Cardiac muscle cell (in vitro differentiated cells and primary cell): ENCODE results near the gene UBE2V1. TPM values are rescaled to one million over a fixed set of nuclear protein-coding genes. Genes with fewer than 3 reads are reported as not detected.
A peak's percentile ranks its signal among the peaks of the same experiment; 100 is the strongest.
"Not testable (repeated sequence)": the region's sequence is repeated elsewhere in the genome, so short reads cannot be mapped to it uniquely, and the experiment has no call there.

Experiments
- DNase-seq, 2 donors: peaks; one replicate each; pipeline versions ENCODE4 v3.0.0 to v3.0.0-alpha.2; 2010 to 2017; ENCODE audit warnings: low read depth in 1 of 2, low spot score in 1 of 2
- H3K27ac ChIP-seq: fragments of 200-600 bp; sonication (generic); 2 replicates; pipeline ENCODE4 v1.5.1; 2016
- H3K27me3 ChIP-seq: fragments of 200-600 bp; sonication (generic); 2 replicates; pipeline ENCODE4 v1.6.0; 2016; ENCODE audit warnings: control low read depth
- H3K36me3 ChIP-seq: fragments of 200-600 bp; sonication (generic); 2 replicates; pipeline ENCODE4 v1.5.1; 2016; ENCODE audit warnings: control low read depth
- H3K4me1 ChIP-seq: fragments of 200-600 bp; sonication (generic); 2 replicates; pipeline ENCODE4 v1.8.1; 2017; ENCODE audit warnings: low read depth, mild to moderate bottlenecking, mixed run types
- H3K4me3 ChIP-seq: fragments of 200-600 bp; sonication (generic); 2 replicates; pipeline ENCODE4 v1.5.1; 2016; ENCODE audit warnings: mild to moderate bottlenecking
- H3K9me3 ChIP-seq: fragments of 200-600 bp; sonication (generic); 2 replicates; pipeline ENCODE4 v1.5.1; 2017; ENCODE audit warnings: low read depth, mild to moderate bottlenecking, control low read depth
- CTCF ChIP-seq: IDR thresholded peaks from 2 replicates; pipeline ENCODE4 v1.5.1; 2012; ENCODE audit warnings: low read depth, mild to moderate bottlenecking, low read length
- polyA plus RNA-seq: library from polyadenylated mRNA; unstranded; fragments of >200 nt; fragmentation: Nextera tagmentation; extraction: Ambion mirVana; gene quantifications from 2 replicates; pipeline ENCODE4 v1.2.1, GENCODE V29; 2016
- total RNA-seq: library from RNA; depleted of rRNA; stranded (reverse); fragments of >200 nt; gene quantifications from 2 replicates; pipeline ENCODE4 v1.2.3, GENCODE V29; 2016

UBE2V1 gene
- total and polyA plus RNA-seq, 2 experiments from 2014 or later, result 126 to 173 TPM

GRCh38 chr20:50085146-50085480, 27.8 kb downstream of the UBE2V1 start:
- Histone ChIP-seq H3K9me3 (no peaks in the 10 kb centered on the region), H3K4me3 (no peak overlapping the region), H3K27ac (no peak overlapping the region), H3K36me3 (no peaks in the 10 kb centered on the region), H3K27me3 (no peaks in the 10 kb centered on the region), H3K4me1 (peaks cover 20% of the 10 kb centered on the region)
- DNase-seq, result no peak
- TF ChIP-seq CTCF, result no peak

GRCh38 chr20:50083034-50083433, 29.9 kb downstream of the UBE2V1 start:
- no peak overlapping the region for H3K27ac ChIP-seq

GRCh38 chr20:50082056-50082455, 30.9 kb downstream of the UBE2V1 start:
- H3K27me3 ChIP-seq, DNase-seq, H3K4me3 ChIP-seq, H3K9me3 ChIP-seq, H3K36me3 ChIP-seq: not testable (repeated sequence)
- Histone ChIP-seq H3K4me1 (peaks cover 20% of the 10 kb centered on the region), H3K27ac (peak overlapping the region; percentile 85)

More at GRCh38 chr20:50083034-50083433, 29.9 kb downstream of the UBE2V1 start:
- no peaks in the 10 kb centered on the region for H3K36me3 ChIP-seq
- peaks cover 20% of the 10 kb centered on the region for H3K4me1 ChIP-seq
- TF ChIP-seq CTCF, result no peak
- no peak for DNase-seq
- H3K27me3 ChIP-seq, result no peaks in the 10 kb centered on the region
- no peak overlapping the region for H3K4me3 ChIP-seq
- H3K9me3 ChIP-seq, result no peaks in the 10 kb centered on the region

- Histone ChIP-seq H3K27ac (peak overlapping the region; percentile 60), H3K9me3 (no peaks in the 10 kb centered on the region), H3K4me1 (peaks cover 22% of the 10 kb centered on the region), H3K27me3 (no peaks in the 10 kb centered on the region), H3K4me3 (no peak overlapping the region), H3K36me3 (no peaks in the 10 kb centered on the region)
- TF ChIP-seq CTCF, result no peak
- DNase-seq, result no peak
These were observed 34.9 kb downstream of the UBE2V1 start for GRCh38 chr20:50077818-50078601.

- DNase-seq, result no peak
- Histone ChIP-seq H3K27me3 (no peaks in the 10 kb centered on the region), H3K9me3 (no peaks in the 10 kb centered on the region), H3K36me3 (no peaks in the 10 kb centered on the region), H3K4me1 (peaks cover 9% of the 10 kb centered on the region), H3K27ac (no peak overlapping the region), H3K4me3 (no peak overlapping the region)
- TF ChIP-seq CTCF, result no peak
These were observed 39.5 kb downstream of the UBE2V1 start for GRCh38 chr20:50073500-50073899.

- Histone ChIP-seq H3K27me3 (no peaks in the 10 kb centered on the region), H3K36me3 (no peaks in the 10 kb centered on the region), H3K4me1 (peaks cover 9% of the 10 kb centered on the region), H3K4me3 (peak overlapping the region; percentile 25), H3K9me3 (no peaks in the 10 kb centered on the region), H3K27ac (no peak overlapping the region)
- peak; percentile 98 for TF ChIP-seq CTCF
- DNase-seq, result peak; percentile 85 to 93
These were observed 41.7 kb downstream of the UBE2V1 start for GRCh38 chr20:50071039-50071888.
